DOHH2 (cell line): ENCODE results near the gene OR8D2.

ENCODE experiments used
- H3F3A ChIP-seq: fragments of 200-600 bp; sonication (generic), shearing (Covaris generic); 2 replicates; pipeline ENCODE4 v1.6.0; 2016; ENCODE audit warnings: antibody characterized with exemption, mild to moderate bottlenecking; ENCODE audit not compliant: control insufficient read depth, insufficient read depth
- H3K27ac ChIP-seq: fragments of 200-600 bp; sonication (generic); 2 replicates; pipeline ENCODE4 v1.5.1; 2014; ENCODE audit warnings: low read depth, mild to moderate bottlenecking, low read length, moderate library complexity
- H3K27me3 ChIP-seq: fragments of 200-600 bp; sonication (generic); 2 replicates; pipeline ENCODE4 v1.6.1; 2014; ENCODE audit warnings: mild to moderate bottlenecking, low read length, mixed read lengths; ENCODE audit not compliant: control insufficient read depth
- H3K36me3 ChIP-seq: fragments of 200-600 bp; sonication (generic); 2 replicates; pipeline ENCODE4 v1.6.1; 2014; ENCODE audit warnings: mild to moderate bottlenecking, low read length, moderate library complexity, mixed read lengths; ENCODE audit not compliant: control insufficient read depth
- H3K4me1 ChIP-seq: fragments of 200-600 bp; sonication (generic); 2 replicates; pipeline ENCODE4 v1.6.1; 2014; ENCODE audit warnings: mild to moderate bottlenecking, low read length, mixed read lengths; ENCODE audit not compliant: control insufficient read depth
- H3K4me2 ChIP-seq: fragments of 200-600 bp; sonication (generic); 2 replicates; pipeline ENCODE4 v1.6.0; 2014; ENCODE audit warnings: mild to moderate bottlenecking, low read length, moderate library complexity
- H3K4me3 ChIP-seq: fragments of 200-600 bp; sonication (generic); 2 replicates; pipeline ENCODE4 v1.5.1; 2014; ENCODE audit warnings: mild to moderate bottlenecking, low read length, mixed read lengths
- H3K79me2 ChIP-seq: fragments of 200-600 bp; sonication (generic); 2 replicates; pipeline ENCODE4 v1.6.1; 2014; ENCODE audit warnings: mild to moderate bottlenecking, low read length, mixed read lengths; ENCODE audit not compliant: control insufficient read depth
- H3K9me2 ChIP-seq: fragments of 200-600 bp; sonication (generic); replicated peaks from 2 replicates; pipeline ENCODE4 v1.6.1; 2014; ENCODE audit warnings: mild to moderate bottlenecking, low read length, mixed read lengths; ENCODE audit not compliant: control insufficient read depth
- H3K9me3 ChIP-seq: fragments of 200-600 bp; sonication (generic); 2 replicates; pipeline ENCODE4 v1.6.1; 2014; ENCODE audit warnings: antibody characterized with exemption, low read length, mixed read lengths; ENCODE audit not compliant: control insufficient read depth, insufficient read depth
- H4K20me1 ChIP-seq: fragments of 200-600 bp; sonication (generic); 2 replicates; pipeline ENCODE4 v1.6.0; 2014; ENCODE audit warnings: low read depth, mild to moderate bottlenecking, antibody characterized with exemption, low read length, moderate library complexity; ENCODE audit not compliant: control insufficient read depth, insufficient read depth
- EZH2phosphoT487 ChIP-seq: fragments of 200-600 bp; sonication (generic); IDR thresholded peaks from 2 replicates; pipeline ENCODE4 v1.6.1; 2017; ENCODE audit warnings: borderline replicate concordance, mild to moderate bottlenecking, antibody characterized with exemption, low read length, moderate library complexity, mixed read lengths
- TF ChIP-seq, protein P1 (sequence below): fragments of 200-600 bp; sonication (generic); IDR thresholded peaks from one replicate; pipeline ENCODE4 v1.5.1; 2014; ENCODE audit warnings: antibody characterized with exemption, mild to moderate bottlenecking, low read depth, low read length; ENCODE audit not compliant: poor library complexity, severe bottlenecking

Gene OR8D2

GRCh38 chr11:124322356-124322755, 2.4 kb upstream of the OR8D2 start:
- Histone ChIP-seq H3K27me3 (peaks cover 12% of the 10 kb centered on the region), H3K9me3 (no peaks in the 10 kb centered on the region), H3K4me3 (no peak overlapping the region), H3F3A (no peaks in the 10 kb centered on the region), H3K4me1 (no peaks in the 10 kb centered on the region), H3K36me3 (no peaks in the 10 kb centered on the region), H3K4me2 (no peak overlapping the region), H4K20me1 (no peaks in the 10 kb centered on the region), H3K79me2 (no peaks in the 10 kb centered on the region), H3K27ac (no peak overlapping the region), H3K9me2 (no peaks in the 10 kb centered on the region)
- TF ChIP-seq, protein P1, sequence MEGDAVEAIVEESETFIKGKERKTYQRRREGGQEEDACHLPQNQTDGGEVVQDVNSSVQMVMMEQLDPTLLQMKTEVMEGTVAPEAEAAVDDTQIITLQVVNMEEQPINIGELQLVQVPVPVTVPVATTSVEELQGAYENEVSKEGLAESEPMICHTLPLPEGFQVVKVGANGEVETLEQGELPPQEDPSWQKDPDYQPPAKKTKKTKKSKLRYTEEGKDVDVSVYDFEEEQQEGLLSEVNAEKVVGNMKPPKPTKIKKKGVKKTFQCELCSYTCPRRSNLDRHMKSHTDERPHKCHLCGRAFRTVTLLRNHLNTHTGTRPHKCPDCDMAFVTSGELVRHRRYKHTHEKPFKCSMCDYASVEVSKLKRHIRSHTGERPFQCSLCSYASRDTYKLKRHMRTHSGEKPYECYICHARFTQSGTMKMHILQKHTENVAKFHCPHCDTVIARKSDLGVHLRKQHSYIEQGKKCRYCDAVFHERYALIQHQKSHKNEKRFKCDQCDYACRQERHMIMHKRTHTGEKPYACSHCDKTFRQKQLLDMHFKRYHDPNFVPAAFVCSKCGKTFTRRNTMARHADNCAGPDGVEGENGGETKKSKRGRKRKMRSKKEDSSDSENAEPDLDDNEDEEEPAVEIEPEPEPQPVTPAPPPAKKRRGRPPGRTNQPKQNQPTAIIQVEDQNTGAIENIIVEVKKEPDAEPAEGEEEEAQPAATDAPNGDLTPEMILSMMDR, result no peak
- no peak for TF ChIP-seq EZH2phosphoT487

- no peak for TF ChIP-seq EZH2phosphoT487
- TF ChIP-seq, protein P1, result no peak
Observed at GRCh38 chr11:124315052-124315451, 4.9 kb downstream of the OR8D2 start.

GRCh38 chr11:124313849-124314248, 6.1 kb downstream of the OR8D2 start, which contains the start of gene OR8D1:
TSS of gene OR8D1 (minus strand) at chr11:124313949. CDS start at chr11:124310766, 3,183 bp downstream.
- Histone ChIP-seq H3K27me3 (no peaks in the 10 kb centered on the region), H3K4me3 (no peak within 1 kb of the TSS), H3K9me2 (no peaks in the 10 kb centered on the region), H3F3A (no peaks in the 10 kb centered on the region), H3K79me2 (no peaks in the 10 kb centered on the region), H3K4me1 (no peaks in the 10 kb centered on the region), H4K20me1 (no peaks in the 10 kb centered on the region), H3K36me3 (no peaks in the 10 kb centered on the region), H3K9me3 (no peaks in the 10 kb centered on the region), H3K27ac (no peak within 1 kb of the TSS), H3K4me2 (no peak within 1 kb of the TSS)
- TF ChIP-seq, protein P1, result no peak
- no peak for TF ChIP-seq EZH2phosphoT487

More at GRCh38 chr11:124315052-124315451, 4.9 kb downstream of the OR8D2 start:
- Histone ChIP-seq H3K36me3 (no peaks in the 10 kb centered on the region), H3K27me3 (no peaks in the 10 kb centered on the region; the same call in 1 of the 2 replicates), H3K9me2 (no peaks in the 10 kb centered on the region), H3K27ac (no peak overlapping the region), H3K4me3 (no peak overlapping the region), H3K4me1 (no peaks in the 10 kb centered on the region), H3K4me2 (no peak overlapping the region), H4K20me1 (no peaks in the 10 kb centered on the region), H3F3A (no peaks in the 10 kb centered on the region), H3K79me2 (no peaks in the 10 kb centered on the region), H3K9me3 (no peaks in the 10 kb centered on the region)
